ENCODE measurements around the gene FSTL4. TPM values are rescaled to one million over a fixed set of nuclear protein-coding genes. Genes with fewer than 3 reads are reported as not detected.

Gene FSTL4
- total and polyA plus RNA-seq, 4 donors: 0.02 to 0.18 TPM; not detected in 2

GRCh38 chr5:133596049-133596448, 16.3 kb downstream of the FSTL4 start:
- no peak overlapping the region for H3K9ac ChIP-seq (ENCODE audit: low read depth in 1 of 2, low read length in 2 of 2)
- H3K4me3 ChIP-seq (ENCODE audit: low read depth in 1 of 3, low read length in 3 of 3): no peak overlapping the region
- no peaks in the 10 kb centered on the region for H3K36me3 ChIP-seq (ENCODE audit: control insufficient read depth in 4 of 4, insufficient read depth in 3 of 4, low read depth in 1 of 4, low read length in 3 of 4)
- TF ChIP-seq GABPA (IDR thresholded peaks at IDR 0.05 in 1 of 2, conservative IDR thresholded peaks at IDR 0.05 in 1 of 2) (no peak), RAD21 (IDR thresholded peaks at IDR 0.05) (no peak), ZBTB33 (IDR thresholded peaks at IDR 0.05) (no peak), MAX (IDR thresholded peaks at IDR 0.05) (no peak), CTCF (IDR thresholded peaks at IDR 0.05; ENCODE audit: low read depth, low read length, missing input control) (no peak), FOXA1 (IDR thresholded peaks at IDR 0.05) (no peak), RXRA (IDR thresholded peaks at IDR 0.05) (no peak), JUND (IDR thresholded peaks at IDR 0.05) (no peak)
- 79% methylated on average over 5 of the region's 5 CpGs for WGBS
- no peak for DNase-seq (ENCODE audit: low spot score)
- H3K4me1 ChIP-seq (ENCODE audit: control insufficient read depth in 4 of 4, insufficient read depth in 4 of 4, low read length in 3 of 4): no peaks in the 10 kb centered on the region
- no peaks in the 10 kb centered on the region for H3K9me3 ChIP-seq (ENCODE audit: control insufficient read depth in 4 of 4, low read length in 3 of 4)
- no peaks in the 10 kb centered on the region for H3K27me3 ChIP-seq (ENCODE audit: control insufficient read depth in 4 of 4, insufficient read depth in 4 of 4, low read length in 3 of 4)
- H3K27ac ChIP-seq (ENCODE audit: low read depth in 1 of 2, low read length in 2 of 2): no peak overlapping the region

- H3K9me3 ChIP-seq (ENCODE audit: control insufficient read depth in 4 of 4, low read length in 3 of 4): no peaks in the 10 kb centered on the region
- 79% methylated on average over 5 of the region's 5 CpGs for WGBS
- TF ChIP-seq FOXA2 (IDR thresholded peaks at IDR 0.05) (no peak), NR2F2 (IDR thresholded peaks at IDR 0.05) (no peak), GABPA (IDR thresholded peaks at IDR 0.05 in 1 of 2, conservative IDR thresholded peaks at IDR 0.05 in 1 of 2) (no peak), ZBTB33 (IDR thresholded peaks at IDR 0.05) (no peak), MAX (IDR thresholded peaks at IDR 0.05) (no peak), ATF3 (IDR thresholded peaks at IDR 0.05) (no peak), HNF4A (conservative IDR thresholded peaks at IDR 0.05) (no peak), RXRA (IDR thresholded peaks at IDR 0.05) (no peak), RAD21 (IDR thresholded peaks at IDR 0.05) (no peak), TAF1 (conservative IDR thresholded peaks at IDR 0.05) (no peak)
- H3K27me3 ChIP-seq (ENCODE audit: control insufficient read depth in 4 of 4, insufficient read depth in 4 of 4, low read length in 3 of 4): no peaks in the 10 kb centered on the region
- no peaks in the 10 kb centered on the region for H3K36me3 ChIP-seq (ENCODE audit: control insufficient read depth in 4 of 4, insufficient read depth in 3 of 4, low read depth in 1 of 4, low read length in 3 of 4)
- H3K9ac ChIP-seq (ENCODE audit: low read depth in 1 of 2, low read length in 2 of 2): no peak overlapping the region
- H3K27ac ChIP-seq (ENCODE audit: low read depth in 1 of 2, low read length in 2 of 2): no peak overlapping the region
- no peak for DNase-seq (ENCODE audit: low spot score)
- H3K4me1 ChIP-seq (ENCODE audit: control insufficient read depth in 4 of 4, insufficient read depth in 4 of 4, low read length in 3 of 4): no peaks in the 10 kb centered on the region
- H3K4me3 ChIP-seq (ENCODE audit: low read depth in 1 of 3, low read length in 3 of 3): no peak overlapping the region
Observed at GRCh38 chr5:133595465-133595864, 16.9 kb downstream of the FSTL4 start.

Data from liver (tissue), 9 donors.